ENCODE data around the gene HES4. TPM values are rescaled to one million over a fixed set of nuclear protein-coding genes. Genes with fewer than 3 reads are reported as not detected.

The HES4 gene, protein sequence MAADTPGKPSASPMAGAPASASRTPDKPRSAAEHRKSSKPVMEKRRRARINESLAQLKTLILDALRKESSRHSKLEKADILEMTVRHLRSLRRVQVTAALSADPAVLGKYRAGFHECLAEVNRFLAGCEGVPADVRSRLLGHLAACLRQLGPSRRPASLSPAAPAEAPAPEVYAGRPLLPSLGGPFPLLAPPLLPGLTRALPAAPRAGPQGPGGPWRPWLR
- total RNA-seq = 109 and 135 TPM in 2 replicates

DNA sequence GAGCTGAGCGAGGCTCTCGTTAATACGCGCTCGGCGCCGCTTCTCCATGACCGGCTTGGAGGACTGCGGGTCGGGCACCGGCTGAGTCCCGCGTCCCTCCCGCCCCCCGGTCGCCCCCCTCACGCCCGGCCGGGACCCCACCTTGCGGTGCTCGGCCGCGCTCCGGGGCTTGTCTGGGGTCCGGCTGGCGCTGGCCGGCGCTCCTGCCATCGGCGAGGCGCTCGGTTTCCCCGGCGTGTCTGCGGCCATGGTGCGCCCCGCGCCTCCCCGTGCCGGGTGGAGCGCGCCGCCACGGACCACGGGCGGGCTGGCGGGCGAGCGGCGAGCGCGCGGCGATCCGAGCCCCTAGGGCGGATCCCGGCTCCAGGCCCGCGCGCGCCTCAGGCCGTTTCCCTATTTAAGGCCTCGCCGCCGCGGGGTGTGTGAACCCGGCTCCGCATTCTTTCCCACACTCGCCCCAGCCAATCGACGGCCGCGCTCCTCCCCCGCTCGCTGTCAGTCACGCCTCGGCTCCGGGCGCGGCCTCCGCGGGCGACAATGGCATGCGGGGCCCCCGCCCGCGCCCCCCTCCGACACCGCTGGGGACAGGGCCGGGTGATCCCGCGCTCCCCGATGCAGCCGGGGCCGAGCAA is at the start of gene HES4:
Gene HES4 (minus strand): TSS at position 373 of the 632 bp plus-strand sequence. CDS start 124 bp downstream, at position 249.

DNA sequence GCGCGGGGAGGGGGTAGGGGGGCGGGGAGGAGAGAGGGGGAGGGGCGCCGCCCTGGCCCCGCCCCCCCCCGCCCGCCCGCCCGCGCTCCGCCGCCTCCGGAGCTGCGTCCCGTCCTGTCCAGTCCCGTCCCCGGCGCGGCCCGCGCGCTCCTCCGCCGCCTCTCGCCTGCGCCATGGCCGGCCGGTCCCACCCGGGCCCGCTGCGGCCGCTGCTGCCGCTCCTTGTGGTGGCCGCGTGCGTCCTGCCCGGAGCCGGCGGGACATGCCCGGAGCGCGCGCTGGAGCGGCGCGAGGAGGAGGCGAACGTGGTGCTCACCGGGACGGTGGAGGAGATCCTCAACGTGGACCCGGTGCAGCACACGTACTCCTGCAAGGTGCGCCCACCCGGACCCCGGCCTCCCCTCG is 20.1 kb upstream of the HES4 start, which contains the start of gene AGRN:
Gene AGRN (plus strand): TSS at position 121 of the 405 bp plus-strand sequence. CDS start 53 bp downstream, at position 174.

DNA sequence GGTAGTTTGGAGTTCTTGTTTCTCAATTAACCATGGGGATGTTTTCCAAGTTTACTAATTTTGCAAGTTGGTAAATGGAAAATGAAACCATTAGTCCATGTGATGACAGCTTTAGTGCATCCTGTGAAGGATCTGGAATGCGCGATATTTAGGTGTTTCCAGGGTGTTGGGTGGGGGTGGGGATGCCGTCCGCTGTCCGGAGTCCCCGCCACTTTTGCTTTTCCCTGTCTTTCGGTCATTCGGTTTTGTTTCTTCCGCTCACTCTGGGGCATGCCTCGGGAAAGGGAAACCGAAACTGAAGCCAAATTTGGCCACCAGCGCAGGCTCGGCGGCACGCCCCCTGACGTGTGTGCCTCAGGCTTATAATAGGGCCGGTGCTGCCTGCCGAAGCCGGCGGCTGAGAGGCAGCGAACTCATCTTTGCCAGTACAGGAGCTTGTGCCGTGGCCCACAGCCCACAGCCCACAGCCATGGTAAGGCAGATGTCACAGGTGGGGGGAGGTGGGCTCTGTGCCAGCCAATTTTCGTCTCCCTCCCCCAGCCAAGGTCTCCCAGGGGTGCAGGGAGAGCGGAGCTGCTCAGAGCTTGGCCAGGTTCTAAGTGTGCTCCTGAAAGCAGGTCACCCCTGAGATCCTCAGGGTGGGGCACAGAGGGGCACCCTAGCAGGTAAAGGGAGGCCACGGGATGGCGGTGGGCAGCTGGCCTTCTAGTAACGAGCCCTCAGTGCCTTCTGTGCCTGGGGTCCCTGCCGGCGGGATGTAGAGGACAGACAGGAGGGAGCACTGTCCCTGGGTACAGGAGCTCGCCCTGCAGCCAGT is 13.4 kb upstream of the HES4 start, which contains the start of gene ISG15:
Gene ISG15 (plus strand): TSS at position 393 of the 817 bp plus-strand sequence. CDS start 77 bp downstream, at position 470.

GRCh38 chr1:981955-982558 is 17.8 kb downstream of the HES4 start, which contains the start of gene PERM1:
PERM1 (minus strand) TSS chr1:982093; CDS start chr1:981029, 1,064 bp downstream.

GRCh38 chr1:966135-966703 is 33.7 kb downstream of the HES4 start, which contains the start of gene PLEKHN1:
PLEKHN1 (plus strand) TSS chr1:966482; CDS start chr1:966532, 50 bp downstream.

DNA sequence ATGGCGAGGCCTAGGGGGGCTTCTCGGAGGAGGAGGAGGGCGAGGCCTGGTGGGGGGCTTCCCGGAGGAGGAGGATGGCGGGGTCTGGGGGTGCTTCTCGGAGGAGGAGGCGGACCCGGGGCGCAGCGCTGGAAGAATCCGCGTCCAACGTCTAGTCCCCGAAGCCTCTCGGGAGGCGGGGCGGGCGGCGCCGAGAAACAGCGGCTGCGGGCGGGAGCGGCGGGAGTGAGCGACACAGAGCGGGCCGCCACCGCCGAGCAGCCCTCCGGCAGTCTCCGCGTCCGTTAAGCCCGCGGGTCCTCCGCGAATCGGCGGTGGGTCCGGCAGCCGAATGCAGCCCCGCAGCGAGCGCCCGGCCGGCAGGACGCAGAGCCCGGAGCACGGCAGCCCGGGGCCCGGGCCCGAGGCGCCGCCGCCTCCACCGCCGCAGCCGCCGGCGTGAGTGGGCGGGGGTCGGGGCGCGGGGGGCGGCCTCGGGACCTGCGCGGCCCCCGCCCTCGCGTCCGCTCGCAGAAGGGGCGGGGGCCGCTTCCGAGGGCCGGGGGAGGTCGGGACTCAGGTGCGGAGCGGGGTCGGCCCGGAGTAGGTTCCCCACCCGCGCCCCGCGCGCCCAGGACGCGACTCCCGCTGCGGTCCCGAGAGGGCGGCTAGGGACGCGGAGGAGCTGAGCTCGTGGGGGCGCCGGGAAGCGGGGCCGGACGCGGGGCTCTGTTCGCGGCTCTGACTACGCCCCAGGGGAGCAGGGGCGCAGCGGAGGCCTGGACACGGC is 39.4 kb downstream of the HES4 start, which contains the start of gene KLHL17:
Gene KLHL17 (plus strand): TSS at position 222 of the 769 bp plus-strand sequence. CDS start 110 bp downstream, at position 332.

DNA sequence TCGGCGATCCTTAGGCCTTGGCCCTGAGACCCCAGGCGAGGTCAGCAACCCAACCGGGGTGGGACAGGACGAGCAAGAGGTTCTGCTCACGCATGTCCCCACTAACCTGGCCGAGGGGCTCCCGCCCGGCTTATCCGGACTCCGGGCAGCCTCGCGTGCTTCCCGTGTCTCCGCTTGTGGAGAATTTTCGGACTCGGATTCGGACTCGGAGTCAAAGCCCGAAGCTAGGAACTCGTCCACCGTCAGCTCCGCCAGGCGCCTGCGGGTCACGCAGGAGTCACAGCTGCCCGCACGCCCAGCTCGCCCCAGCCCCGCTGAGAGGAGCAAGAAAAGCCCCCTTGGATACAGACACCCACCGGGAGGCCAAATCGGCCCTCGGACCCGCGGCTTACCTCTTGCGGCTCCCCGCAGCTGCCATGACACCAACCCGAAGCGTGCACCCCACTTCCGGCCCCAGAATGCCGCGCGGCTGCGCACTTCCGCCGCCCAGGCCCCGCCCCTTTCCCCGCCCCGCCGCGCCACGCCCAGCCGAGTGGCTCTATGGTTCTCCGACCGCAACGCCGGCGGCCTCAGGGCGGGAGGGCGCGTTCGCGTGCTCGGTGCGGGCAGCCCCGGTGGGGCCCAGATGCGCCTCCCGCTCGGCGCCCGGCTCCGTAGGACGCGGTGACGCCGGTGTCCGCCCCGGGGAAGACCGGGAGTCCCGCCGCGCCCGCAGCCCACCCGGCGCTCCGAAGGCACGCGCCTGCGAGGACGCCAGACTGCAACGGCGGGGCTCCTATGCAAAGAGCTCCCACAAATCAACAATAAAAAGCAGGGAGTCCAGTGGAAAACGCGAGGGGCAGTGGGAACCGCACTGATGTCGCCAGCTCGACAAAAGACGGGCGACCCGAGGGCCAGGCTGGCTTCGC is 40.8 kb downstream of the HES4 start, which contains the start of gene NOC2L:
Gene NOC2L (minus strand): TSS at position 434 of the 908 bp plus-strand sequence. CDS start 16 bp downstream, at position 418.

Other genes with a start within 250 kb of the HES4 start
- gene SAMD11, start 76.2 kb downstream of the HES4 start, total RNA-seq = under 0.01 and 0.32 TPM in 2 replicates
- gene NOC2L, start 40.8 kb downstream of the HES4 start, total RNA-seq = 109 TPM in 2 replicates
- gene KLHL17, start 39.5 kb downstream of the HES4 start, total RNA-seq = 4.1 and 8.4 TPM in 2 replicates
- 0.30 and 0.32 TPM in 2 replicates for gene PLEKHN1, start 33.6 kb downstream of the HES4 start, total RNA-seq
- not detected in 2 replicates for gene PERM1, start 18.0 kb downstream of the HES4 start, total RNA-seq
- 302 and 2,072 TPM in 2 replicates for gene ISG15, start 13.4 kb upstream of the HES4 start, total RNA-seq
- 56.2 and 70.7 TPM in 2 replicates for gene AGRN, start 20.0 kb upstream of the HES4 start, total RNA-seq
- not detected in 2 replicates for gene RNF223, start 74.2 kb upstream of the HES4 start, total RNA-seq
- 5.2 and 5.9 TPM in 2 replicates for gene C1orf159, start 116.0 kb upstream of the HES4 start, total RNA-seq
- not detected in 2 replicates for gene TTLL10, start 173.8 kb upstream of the HES4 start, total RNA-seq
- not detected in 2 replicates for gene TNFRSF18, start 206.5 kb upstream of the HES4 start, total RNA-seq
- 0.61 and 0.65 TPM in 2 replicates for gene TNFRSF4, start 214.1 kb upstream of the HES4 start, total RNA-seq
- gene SDF4, start 231.9 kb upstream of the HES4 start, total RNA-seq = 78.0 and 108 TPM in 2 replicates
- 20.8 and 35.1 TPM in 2 replicates for gene B3GALT6, start 232.1 kb upstream of the HES4 start, total RNA-seq
- 0.32 and 0.76 TPM in 2 replicates for gene C1QTNF12, start 246.6 kb upstream of the HES4 start, total RNA-seq